Panc1 (cell line): ENCODE measurements around the gene CEP78. TPM values are rescaled to one million over a fixed set of nuclear protein-coding genes. Genes with fewer than 3 reads are reported as not detected.

ENCODE experiments used
- ATAC-seq: fragments of 200-7000 bp; cut with Tn5 transposase; 2 replicates; pipeline ENCODE4 v1.9.1; 2020; ENCODE audit warnings: mild to moderate bottlenecking, moderate library complexity
- BruUV-seq: library from RNA; stranded (reverse); fragments of 400-500 nt; replicated peaks from 2 replicates; lab custom pipeline; 2021; lab: Mats Ljungman, UMichigan
- CTCF ChIA-PET: fragments of 300-600 bp; sonication (Branson Sonifier 250); formaldehyde crosslinking; loops from one replicate; lab custom pipeline; 2022; ENCODE audit warnings: antibody characterized with exemption; lab: Charles Lee
- POLR2A ChIA-PET: fragments of 300-600 bp; sonication (Branson Sonifier 250); formaldehyde crosslinking; loops from one replicate; lab custom pipeline; 2022; ENCODE audit warnings: antibody characterized with exemption; lab: Charles Lee
- DNase-seq: peaks from one replicate; pipeline ENCODE4 v3.0.0-alpha.2; 2010; ENCODE audit warnings: low read depth, low spot score
- H3K27ac ChIP-seq: 2 replicates; pipeline ENCODE4 v1.5.1; 2011; ENCODE audit warnings: mild to moderate bottlenecking, low read length, inconsistent platforms
- H3K27me3 ChIP-seq: fragments of 200-500 bp; sonication (Bioruptor generic); 2 replicates; pipeline ENCODE4 v1.6.0; 2014; ENCODE audit warnings: low read length, inconsistent platforms; ENCODE audit not compliant: control insufficient read depth, insufficient read depth
- H3K36me3 ChIP-seq: fragments of 200-500 bp; sonication (Bioruptor generic); 2 replicates; pipeline ENCODE4 v1.5.1; 2014; ENCODE audit warnings: inconsistent platforms, mild to moderate bottlenecking, low read length, moderate library complexity; ENCODE audit not compliant: control insufficient read depth, insufficient read depth
- H3K4me1 ChIP-seq: 2 replicates; pipeline ENCODE4 v1.5.1; 2011; ENCODE audit warnings: inconsistent platforms, mild to moderate bottlenecking, low read length, moderate library complexity; ENCODE audit not compliant: control insufficient read depth, insufficient read depth
- H3K4me3 ChIP-seq, 2 experiments: 2 replicates each; pipeline ENCODE4 v1.5.1; 2011 to 2012; ENCODE audit warnings: low read depth in 2 of 2, low read length in 2 of 2, mild to moderate bottlenecking in 2 of 2, inconsistent platforms in 1 of 2, moderate library complexity in 1 of 2
- H3K9me3 ChIP-seq: fragments of 200-500 bp; sonication (Bioruptor generic); 2 replicates; pipeline ENCODE4 v1.5.1; 2014; ENCODE audit warnings: low read depth, mild to moderate bottlenecking, inconsistent platforms, low read length, moderate library complexity; ENCODE audit not compliant: control insufficient read depth, insufficient read depth
- CTCF ChIP-seq: fragments of 450-650 bp; IDR thresholded peaks from 2 replicates; pipeline ENCODE4 v1.5.1; 2017; ENCODE audit warnings: mild to moderate bottlenecking
- POLR2AphosphoS5 ChIP-seq: IDR thresholded peaks from 2 replicates; pipeline ENCODE4 v1.6.1; 2012; ENCODE audit warnings: mild to moderate bottlenecking, low read depth, low read length, moderate library complexity
- REST ChIP-seq, 2 experiments: IDR thresholded peaks; 2 replicates each; pipeline ENCODE4 v1.6.1; 2011 to 2012; ENCODE audit warnings: low read depth in 2 of 2, control low read depth in 1 of 2, low read length in 1 of 2, mild to moderate bottlenecking in 1 of 2, moderate library complexity in 1 of 2; ENCODE audit not compliant: insufficient read depth in 1 of 2
- SIN3A ChIP-seq: IDR thresholded peaks from 2 replicates; pipeline ENCODE4 v1.6.1; 2012; ENCODE audit warnings: low read depth, mild to moderate bottlenecking, low read length, moderate library complexity, borderline replicate concordance; ENCODE audit not compliant: insufficient read depth
- TCF7L2 ChIP-seq: IDR thresholded peaks from 2 replicates; pipeline ENCODE4 v1.6.1; 2011; ENCODE audit warnings: mild to moderate bottlenecking, low read depth, low read length, inconsistent platforms
- in situ Hi-C: cut with HindIII; loops from 2 replicates; pipeline ENCODE4 v1.10.0; 2016; ENCODE audit warnings: low sequenced_read_pairs, low pct_unique_long_range_greater_than_20kb
- intact Hi-C: fragments of 100-400 bp; cut with micrococcal nuclease; formaldehyde crosslinking; loops from one replicate; pipeline ENCODE4 v1.10.0; 2022; ENCODE audit not compliant: unreplicated experiment
- total RNA-seq: library from RNA; stranded (reverse); gene quantifications from one replicate; pipeline ENCODE4 v1.2.1, GENCODE V29; 2021; ENCODE audit not compliant: unreplicated experiment

Gene CEP78
- total RNA-seq, 1 experiment from 2014 or later, result 25.2 TPM

GRCh38 chr9:78291240-78291925 is 55.5 kb downstream of the CEP78 start:
- ATAC-seq, result no peak; the same call in 1 of the 2 replicates
- BruUV-seq, result no TSS peak
- intact Hi-C loops (no loop called here), in situ Hi-C loops (no loop called here)
- H3K27me3 ChIP-seq, result no peaks in the 10 kb centered on the region
- CTCF ChIA-PET, result no interaction called here
- H3K36me3 ChIP-seq, result no peaks in the 10 kb centered on the region
- no peak for DNase-seq
- H3K4me1 ChIP-seq, result peaks cover 4% of the 10 kb centered on the region; the same call in 1 of the 2 replicates
- H3K27ac ChIP-seq, result no peak overlapping the region
- POLR2A ChIA-PET, result no interaction called here
- TF ChIP-seq SIN3A, result no peak
- no peak for TF ChIP-seq CTCF
- TF ChIP-seq POLR2AphosphoS5, result no peak
- TF ChIP-seq TCF7L2, result no peak
- no peak for TF ChIP-seq REST (IDR thresholded peaks at IDR 0.05; ENCODE audit: insufficient read depth in 1 of 2, low read depth in 2 of 2, low read length in 1 of 2)
- no peaks in the 10 kb centered on the region for H3K9me3 ChIP-seq
- no peak overlapping the region for H3K4me3 ChIP-seq

GRCh38 chr9:78292026-78292425 is 56.2 kb downstream of the CEP78 start:
- Histone ChIP-seq H3K9me3 (no peaks in the 10 kb centered on the region), H3K36me3 (no peaks in the 10 kb centered on the region; the same call in 1 of the 2 replicates), H3K4me1 (peaks cover 4% of the 10 kb centered on the region; the same call in 1 of the 2 replicates), H3K27me3 (no peaks in the 10 kb centered on the region), H3K4me3 (no peak overlapping the region), H3K27ac (no peak overlapping the region)
- POLR2A ChIA-PET, result interaction anchor here (0.7 kb wide), 1 partner anchor 8 kb away, joined by 3 read pairs; no protein-coding TSS in a partner anchor
- ATAC-seq (no peak), DNase-seq (no peak)
- no TSS peak for BruUV-seq
- intact Hi-C loops (no loop called here), in situ Hi-C loops (no loop called here)
- CTCF ChIA-PET, result no interaction called here
- TF ChIP-seq TCF7L2 (no peak), SIN3A (no peak), CTCF (no peak), POLR2AphosphoS5 (no peak), REST (IDR thresholded peaks at IDR 0.05; ENCODE audit: insufficient read depth in 1 of 2, low read depth in 2 of 2, low read length in 1 of 2) (no peak)
